ENCODE measurements around the gene RAPGEF2. TPM values are rescaled to one million over a fixed set of nuclear protein-coding genes. Genes with fewer than 3 reads are reported as not detected.

RAPGEF2 gene
- total RNA-seq, 1 experiment from 2014 or later, result 37.1 TPM

DNA sequence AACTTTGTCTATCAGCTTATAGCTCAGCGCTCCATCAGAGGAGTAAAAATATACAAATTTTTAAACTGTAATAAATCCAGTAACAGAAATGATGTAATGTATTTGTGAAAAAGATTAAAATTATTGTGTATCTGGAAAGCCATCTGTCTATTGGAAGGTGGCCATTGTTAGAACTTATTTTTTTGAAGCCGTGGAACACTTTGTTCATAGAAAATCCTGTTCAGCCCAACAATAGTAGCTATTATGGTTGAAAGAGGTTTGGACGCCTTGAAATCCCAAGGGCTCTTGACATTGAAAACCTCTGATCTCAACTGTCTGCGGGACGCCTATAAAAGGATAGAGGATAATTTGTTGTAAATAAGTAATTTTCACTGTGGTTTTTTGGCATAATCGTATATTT lies 98.3 kb downstream of the RAPGEF2 start:
- Histone ChIP-seq H3K18ac (ENCODE audit: insufficient read length, low read depth, low read length) (no peak overlapping the region), H3K79me1 (ENCODE audit: insufficient read depth, low read depth, low read length, poor library complexity, severe bottlenecking) (no peaks in the 10 kb centered on the region), H4K5ac (ENCODE audit: insufficient read length, low read depth, low read length) (no peak overlapping the region)

More for the DNA sequence above, 98.3 kb downstream of the RAPGEF2 start:
- Histone ChIP-seq H3T11ph (ENCODE audit: low read length) (no peak overlapping the region), H4K91ac (ENCODE audit: insufficient read length, low read depth, low read length) (no peak overlapping the region), H3K4ac (ENCODE audit: low read depth, low read length) (no peak overlapping the region), H2BK15ac (ENCODE audit: low read depth, low read length) (no peak overlapping the region), H4K20me1 (ENCODE audit: control insufficient read depth, insufficient read depth, insufficient read length) (no peaks in the 10 kb centered on the region), H3K9me3 (ENCODE audit: control insufficient read depth, low read depth, low read length) (no peaks in the 10 kb centered on the region), H2BK120ac (ENCODE audit: low read depth, low read length, poor library complexity, severe bottlenecking) (no peak overlapping the region), H3K9ac (ENCODE audit: extremely low read depth, insufficient read length, low read length) (no peak overlapping the region), H3K14ac (ENCODE audit: insufficient read depth, low read length) (no peak overlapping the region), H2BK20ac (ENCODE audit: low read depth, low read length, poor library complexity, severe bottlenecking) (no peak overlapping the region), H2AK5ac (ENCODE audit: insufficient read length, low read length) (no peak overlapping the region), H3K56ac (ENCODE audit: insufficient read length, low read depth, low read length) (no peak overlapping the region), H3K27ac (ENCODE audit: insufficient read length, low read depth, low read length) (no peak overlapping the region), H3K4me2 (ENCODE audit: insufficient read depth, insufficient read length, low read length) (no peak overlapping the region), H3K23ac (ENCODE audit: insufficient read length, low read depth, low read length) (no peak overlapping the region), H2BK12ac (ENCODE audit: insufficient read length, low read depth, low read length) (no peak overlapping the region), H2AFZ (ENCODE audit: low read length) (no peak overlapping the region), H3K79me2 (ENCODE audit: insufficient read depth, low read length) (no peaks in the 10 kb centered on the region; the same call in 1 of the 2 replicates), H3K27me3 (ENCODE audit: insufficient read depth, low read length) (no peaks in the 10 kb centered on the region), H4K8ac (replicated peaks; ENCODE audit: insufficient read length, low read depth, low read length) (no peak overlapping the region), H2BK5ac (ENCODE audit: insufficient read length, low read length) (no peak overlapping the region), H3K23me2 (ENCODE audit: insufficient read length, low read depth, low read length, poor library complexity, severe bottlenecking) (no peaks in the 10 kb centered on the region), H3K4me1 (ENCODE audit: insufficient read depth, low read length) (no peaks in the 10 kb centered on the region; the same call in 1 of the 2 replicates)
- no CpG with 5 or more reads among the region's 6 CpGs for whole genome bisulfite sequencing (ENCODE audit: extremely low coverage, insufficient read length, low lambda C conversion rate)
- Mint-ChIP-seq H3K9me3 (no peaks in the 10 kb centered on the region), H3K4me3 (no peak overlapping the region), H3K27me3 (ENCODE audit: low read depth) (no peaks in the 10 kb centered on the region), H3K27ac (0 out of 7 replicates have a peak overlapping the region, but pooled peaks of 1 of the 3 experiments have one; percentile 17), H3K36me3 (ENCODE audit: insufficient read depth in 1 of 3, low read depth in 3 of 3) (no peaks in the 10 kb centered on the region), H3K4me1 (peaks cover 31 to 35% of the 10 kb centered on the region in 2 experiments)
- TF ChIP-seq, protein P1, sequence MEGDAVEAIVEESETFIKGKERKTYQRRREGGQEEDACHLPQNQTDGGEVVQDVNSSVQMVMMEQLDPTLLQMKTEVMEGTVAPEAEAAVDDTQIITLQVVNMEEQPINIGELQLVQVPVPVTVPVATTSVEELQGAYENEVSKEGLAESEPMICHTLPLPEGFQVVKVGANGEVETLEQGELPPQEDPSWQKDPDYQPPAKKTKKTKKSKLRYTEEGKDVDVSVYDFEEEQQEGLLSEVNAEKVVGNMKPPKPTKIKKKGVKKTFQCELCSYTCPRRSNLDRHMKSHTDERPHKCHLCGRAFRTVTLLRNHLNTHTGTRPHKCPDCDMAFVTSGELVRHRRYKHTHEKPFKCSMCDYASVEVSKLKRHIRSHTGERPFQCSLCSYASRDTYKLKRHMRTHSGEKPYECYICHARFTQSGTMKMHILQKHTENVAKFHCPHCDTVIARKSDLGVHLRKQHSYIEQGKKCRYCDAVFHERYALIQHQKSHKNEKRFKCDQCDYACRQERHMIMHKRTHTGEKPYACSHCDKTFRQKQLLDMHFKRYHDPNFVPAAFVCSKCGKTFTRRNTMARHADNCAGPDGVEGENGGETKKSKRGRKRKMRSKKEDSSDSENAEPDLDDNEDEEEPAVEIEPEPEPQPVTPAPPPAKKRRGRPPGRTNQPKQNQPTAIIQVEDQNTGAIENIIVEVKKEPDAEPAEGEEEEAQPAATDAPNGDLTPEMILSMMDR (conservative IDR thresholded peaks at IDR 0.05), result no peak
- DNase-seq, result no peak
